ENCODE data around the gene RPN2.

- TF ChIP-seq BACH2 (CRISPR knock-in tag; IDR thresholded peaks at IDR 0.05; ENCODE audit: borderline replicate concordance): no peak
- no peak for TF ChIP-seq ZNF70 (CRISPR knock-in tag; IDR thresholded peaks at IDR 0.05)
- no peak for TF ChIP-seq CREB5 (CRISPR knock-in tag; IDR thresholded peaks at IDR 0.05; ENCODE audit: low read depth)
- no peak for TF ChIP-seq PATZ1 (CRISPR knock-in tag; IDR thresholded peaks at IDR 0.05; ENCODE audit: borderline replicate concordance)
- no peak for TF ChIP-seq CSDC2 (CRISPR knock-in tag; IDR thresholded peaks at IDR 0.05)
- TF ChIP-seq ZFP30 (CRISPR knock-in tag; IDR thresholded peaks at IDR 0.05): no peak
- TF ChIP-seq TCF4 (CRISPR knock-in tag; IDR thresholded peaks at IDR 0.05; ENCODE audit: borderline replicate concordance): no peak
- no peak for TF ChIP-seq TSHZ2 (CRISPR knock-in tag; IDR thresholded peaks at IDR 0.05)
- no peak for TF ChIP-seq SNAI2 (CRISPR knock-in tag; IDR thresholded peaks at IDR 0.05)
- TF ChIP-seq ZFP3 (CRISPR knock-in tag; IDR thresholded peaks at IDR 0.05): no peak
Measured at GRCh38 chr20:37162646-37163045, 16.5 kb upstream of the RPN2 start.

All from SK-N-SH treated with all-trans-retinoic acid at 6 μM for 48 hours (cell line).